H9 (cell line): ENCODE measurements around the gene LIAS. TPM values are rescaled to one million over a fixed set of nuclear protein-coding genes. Genes with fewer than 3 reads are reported as not detected.

Experiments used
- DNase-seq: peaks from one replicate; pipeline ENCODE4 v3.0.0-alpha.2; 2017
- H2AFZ ChIP-seq: one replicate; pipeline ENCODE4 v1.6.1; 2013; ENCODE audit warnings: mild to moderate bottlenecking, low read length, control low read depth, moderate library complexity
- H2AK5ac ChIP-seq: 2 replicates; pipeline ENCODE4 v1.6.1; 2013; ENCODE audit warnings: low read length, control low read depth, mixed read lengths; ENCODE audit not compliant: insufficient read length
- H2BK120ac ChIP-seq: one replicate; pipeline ENCODE4 v1.6.1; 2013; ENCODE audit warnings: low read depth, mild to moderate bottlenecking, low read length, control low read depth, inconsistent platforms; ENCODE audit not compliant: poor library complexity, severe bottlenecking
- H2BK12ac ChIP-seq: 2 replicates; pipeline ENCODE4 v1.6.1; 2013; ENCODE audit warnings: low read length, control low read depth, mixed read lengths, low read depth; ENCODE audit not compliant: insufficient read length
- H2BK15ac ChIP-seq: 2 replicates; pipeline ENCODE4 v1.6.1; 2013; ENCODE audit warnings: low read depth, low read length, control low read depth
- H2BK20ac ChIP-seq: one replicate; pipeline ENCODE4 v1.6.1; 2013; ENCODE audit warnings: low read depth, mild to moderate bottlenecking, low read length, control low read depth, inconsistent platforms; ENCODE audit not compliant: poor library complexity, severe bottlenecking
- H2BK5ac ChIP-seq: 2 replicates; pipeline ENCODE4 v1.6.1; 2013; ENCODE audit warnings: low read length, control low read depth, mixed read lengths; ENCODE audit not compliant: insufficient read length
- H3K14ac ChIP-seq: 2 replicates; pipeline ENCODE4 v1.6.1; 2013; ENCODE audit warnings: low read length, control low read depth; ENCODE audit not compliant: insufficient read depth
- H3K18ac ChIP-seq: 2 replicates; pipeline ENCODE4 v1.6.1; 2013; ENCODE audit warnings: low read depth, mild to moderate bottlenecking, mixed read lengths, low read length, control low read depth; ENCODE audit not compliant: insufficient read length
- H3K23ac ChIP-seq: 2 replicates; pipeline ENCODE4 v1.6.1; 2013; ENCODE audit warnings: low read length, control low read depth, mixed read lengths, low read depth; ENCODE audit not compliant: insufficient read length
- H3K23me2 ChIP-seq: 2 replicates; pipeline ENCODE4 v1.6.1; 2013; ENCODE audit warnings: low read depth, mild to moderate bottlenecking, mixed read lengths, low read length, control low read depth; ENCODE audit not compliant: insufficient read length, poor library complexity, severe bottlenecking
- H3K27ac ChIP-seq: 2 replicates; pipeline ENCODE4 v1.5.1; 2013; ENCODE audit warnings: low read length, control low read depth, mixed read lengths, low read depth; ENCODE audit not compliant: insufficient read length
- H3K27me3 ChIP-seq: 2 replicates; pipeline ENCODE4 v1.6.1; 2013; ENCODE audit warnings: low read length, control low read depth, inconsistent platforms; ENCODE audit not compliant: insufficient read depth
- H3K4ac ChIP-seq: 2 replicates; pipeline ENCODE4 v1.6.1; 2013; ENCODE audit warnings: low read depth, mild to moderate bottlenecking, control low read depth, inconsistent platforms, low read length, moderate library complexity
- H3K4me1 ChIP-seq: 2 replicates; pipeline ENCODE4 v1.6.1; 2013; ENCODE audit warnings: low read length, control low read depth, inconsistent platforms; ENCODE audit not compliant: insufficient read depth
- H3K4me2 ChIP-seq: 2 replicates; pipeline ENCODE4 v1.6.1; 2013; ENCODE audit warnings: low read length, control low read depth, mixed read lengths; ENCODE audit not compliant: insufficient read length, insufficient read depth
- H3K56ac ChIP-seq: 2 replicates; pipeline ENCODE4 v1.6.1; 2013; ENCODE audit warnings: low read depth, mild to moderate bottlenecking, mixed read lengths, low read length, control low read depth; ENCODE audit not compliant: insufficient read length
- H3K79me1 ChIP-seq: 2 replicates; pipeline ENCODE4 v1.6.1; 2013; ENCODE audit warnings: low read depth, mild to moderate bottlenecking, moderate library complexity, low read length, control low read depth, inconsistent platforms; ENCODE audit not compliant: insufficient read depth, poor library complexity, severe bottlenecking
- H3K79me2 ChIP-seq: 2 replicates; pipeline ENCODE4 v1.6.1; 2013; ENCODE audit warnings: low read length, control low read depth, inconsistent platforms; ENCODE audit not compliant: insufficient read depth
- H3K9ac ChIP-seq: 2 replicates; pipeline ENCODE4 v1.6.1; 2013; ENCODE audit warnings: low read length, control low read depth, mixed read lengths; ENCODE audit not compliant: insufficient read length; ENCODE audit errors: extremely low read depth
- H3K9me3 ChIP-seq: one replicate; pipeline ENCODE4 v1.6.1; 2013; ENCODE audit warnings: low read depth, low read length, inconsistent platforms; ENCODE audit not compliant: control insufficient read depth
- H3T11ph ChIP-seq: one replicate; pipeline ENCODE4 v1.6.1; 2013; ENCODE audit warnings: mild to moderate bottlenecking, low read length, control low read depth, inconsistent platforms
- H4K20me1 ChIP-seq: one replicate; pipeline ENCODE4 v1.6.1; 2013; ENCODE audit not compliant: control insufficient read depth, insufficient read length, insufficient read depth
- H4K5ac ChIP-seq: 2 replicates; pipeline ENCODE4 v1.6.1; 2013; ENCODE audit warnings: low read depth, mild to moderate bottlenecking, mixed read lengths, low read length, control low read depth; ENCODE audit not compliant: insufficient read length
- H4K8ac ChIP-seq: replicated peaks from 2 replicates; pipeline ENCODE4 v1.6.1; 2013; ENCODE audit warnings: low read length, control low read depth, mixed read lengths, low read depth; ENCODE audit not compliant: insufficient read length
- H4K91ac ChIP-seq: 2 replicates; pipeline ENCODE4 v1.6.1; 2013; ENCODE audit warnings: low read depth, mild to moderate bottlenecking, moderate library complexity, mixed read lengths, low read length, control low read depth; ENCODE audit not compliant: insufficient read length
- H3K27ac Mint-ChIP-seq, 3 experiments: 2 replicates in 2 of 3; 3 replicates in 1 of 3; pipeline ENCODE4 v1.8.0; 2020 to 2021; ENCODE audit warnings: mixed read lengths in 3 of 3, mild to moderate bottlenecking in 1 of 3, moderate library complexity in 1 of 3
- H3K27me3 Mint-ChIP-seq: 2 replicates; pipeline ENCODE4 v1.8.0; 2021; ENCODE audit warnings: low read depth, mild to moderate bottlenecking, moderate library complexity, mixed read lengths
- H3K36me3 Mint-ChIP-seq, 3 experiments: 2 replicates in 2 of 3; 3 replicates in 1 of 3; pipeline ENCODE4 v1.8.0; 2020 to 2021; ENCODE audit warnings: low read depth in 3 of 3, mixed read lengths in 3 of 3; ENCODE audit not compliant: insufficient read depth in 1 of 3
- H3K4me1 Mint-ChIP-seq, 2 experiments: 2 replicates each; pipeline ENCODE4 v1.8.0; 2020; ENCODE audit warnings: mixed read lengths in 2 of 2
- H3K4me3 Mint-ChIP-seq, 2 experiments: 2 replicates in 1 of 2; 3 replicates in 1 of 2; pipeline ENCODE4 v1.8.0; 2020 to 2021; ENCODE audit warnings: mild to moderate bottlenecking in 2 of 2, mixed read lengths in 2 of 2, moderate library complexity in 1 of 2
- H3K9me3 Mint-ChIP-seq, 2 experiments: 2 replicates in 1 of 2; 3 replicates in 1 of 2; pipeline ENCODE4 v1.8.0; 2020; ENCODE audit warnings: mild to moderate bottlenecking in 2 of 2, mixed read lengths in 2 of 2, moderate library complexity in 1 of 2
- CTCF ChIP-seq: fragments of 200-600 bp; sonication (generic); conservative IDR thresholded peaks from 3 replicates; pipeline ENCODE4 v1.8.0; 2021; ENCODE audit warnings: antibody characterized with exemption, mild to moderate bottlenecking
- WGBS: extraction: QIAGEN DNeasy Blood & Tissue Kit; methylation state at CpG from one replicate; pipeline ENCODE4 v1.1.7; 2013; ENCODE audit warnings: missing lambda C conversion rate, low lambda C conversion rate, mixed read lengths; ENCODE audit not compliant: insufficient read length; ENCODE audit errors: extremely low coverage; 5-methylcytosine and 5-hydroxymethylcytosine counted together
- total RNA-seq: library from RNA; stranded (reverse); gene quantifications from 2 replicates; pipeline ENCODE4 v1.2.1, GENCODE V29; 2021

The LIAS gene
- total RNA-seq, 1 experiment from 2014 or later: 18.5 TPM

GRCh38 chr4:39426728-39427127 is 32.1 kb upstream of the LIAS start:
- no peak overlapping the region for H2BK20ac ChIP-seq
- Mint-ChIP-seq H3K9me3 (no peaks in the 10 kb centered on the region), H3K27ac (no peak overlapping the region; a peak in 1 of 7 replicates), H3K27me3 (no peaks in the 10 kb centered on the region), H3K4me3 (no peak overlapping the region), H3K36me3 (no peaks in the 10 kb centered on the region), H3K4me1 (peaks cover 4 to 6% of the 10 kb centered on the region in 2 experiments)
- H3K23ac ChIP-seq: no peak overlapping the region
- no peaks in the 10 kb centered on the region for H3K79me2 ChIP-seq
- TF ChIP-seq CTCF: no peak
- no peak overlapping the region for H3T11ph ChIP-seq
- DNase-seq: no peak
- H2BK5ac ChIP-seq: no peak overlapping the region
- no peak overlapping the region for H2AK5ac ChIP-seq
- no peaks in the 10 kb centered on the region for H3K27me3 ChIP-seq
- no peak overlapping the region for H3K56ac ChIP-seq
- no peak overlapping the region for H3K18ac ChIP-seq
- no peak overlapping the region for H3K27ac ChIP-seq
- no peak overlapping the region for H2BK120ac ChIP-seq
- no peak overlapping the region for H2BK15ac ChIP-seq
- H4K91ac ChIP-seq: no peak overlapping the region
- no peak overlapping the region for H4K8ac ChIP-seq
- no peaks in the 10 kb centered on the region for H3K4me1 ChIP-seq
- H4K20me1 ChIP-seq: no peaks in the 10 kb centered on the region
- no peak overlapping the region for H3K4ac ChIP-seq
- H3K9me3 ChIP-seq: no peaks in the 10 kb centered on the region
- H3K9ac ChIP-seq: no peak overlapping the region
- no peak overlapping the region for H2BK12ac ChIP-seq
- no peak overlapping the region for H3K14ac ChIP-seq
- H3K4me2 ChIP-seq: no peak overlapping the region
- H3K79me1 ChIP-seq: no peaks in the 10 kb centered on the region
- no peaks in the 10 kb centered on the region for H3K23me2 ChIP-seq
- WGBS: no CpG with 5 or more reads among the region's 1 CpG
- H4K5ac ChIP-seq: no peak overlapping the region
- no peak overlapping the region for H2AFZ ChIP-seq
